IMR-90 (cell line): Measurements from ENCODE around the gene TRAF3IP3. TPM values are rescaled to one million over a fixed set of nuclear protein-coding genes. Genes with fewer than 3 reads are reported as not detected.

Experiments used
- ATAC-seq: fragments of 200-7000 bp; cut with Tn5 transposase; 2 replicates; pipeline ENCODE4 v1.9.1; 2020; ENCODE audit warnings: low read depth, mild to moderate bottlenecking, moderate library complexity
- BruUV-seq: library from RNA; stranded (reverse); fragments of 400-500 nt; replicated peaks from 2 replicates; lab custom pipeline; 2021; lab: Mats Ljungman, UMichigan
- CTCF ChIA-PET: fragments of 300-600 bp; formaldehyde crosslinking; extraction: SDS; loops from one replicate; lab custom pipeline; 2021; ENCODE audit warnings: antibody characterized with exemption; lab: Yijun Ruan, JAX
- POLR2A ChIA-PET: fragments of 300-600 bp; sonication (Branson Sonifier 250); formaldehyde crosslinking; loops from one replicate; lab custom pipeline; 2022; ENCODE audit warnings: antibody characterized with exemption; ENCODE audit not compliant: unreplicated experiment; lab: Charles Lee
- DNase-seq: peaks from one replicate; pipeline ENCODE4 v3.0.0; 2013
- H2AFZ ChIP-seq: replicated peaks from 2 replicates; pipeline ENCODE3; 2013; ENCODE audit warnings: low read length, mild to moderate bottlenecking; ENCODE audit not compliant: poor library complexity
- H2AK5ac ChIP-seq: 2 replicates; pipeline ENCODE4 v1.6.1; 2013; ENCODE audit warnings: low read depth, low read length, inconsistent platforms
- H2AK9ac ChIP-seq: replicated peaks from 2 replicates; pipeline ENCODE3; 2013; ENCODE audit warnings: mild to moderate bottlenecking, low read depth, low read length, moderate library complexity; ENCODE audit not compliant: poor library complexity
- H2BK120ac ChIP-seq: 2 replicates; pipeline ENCODE4 v1.6.1; 2013; ENCODE audit warnings: low read depth, low read length, inconsistent platforms
- H2BK15ac ChIP-seq: 3 replicates; pipeline ENCODE4 v1.6.1; 2013; ENCODE audit warnings: low read depth, low read length, inconsistent platforms
- H2BK20ac ChIP-seq: 2 replicates; pipeline ENCODE4 v1.6.1; 2013; ENCODE audit warnings: low read depth, mild to moderate bottlenecking, inconsistent platforms, low read length, moderate library complexity
- H2BK5ac ChIP-seq: 2 replicates; pipeline ENCODE4 v1.6.1; 2013; ENCODE audit warnings: mild to moderate bottlenecking, low read depth, low read length, inconsistent platforms; ENCODE audit not compliant: poor library complexity, severe bottlenecking
- H3K14ac ChIP-seq: replicated peaks from 2 replicates; pipeline ENCODE4 v1.6.1; 2013; ENCODE audit warnings: low read depth, low read length, inconsistent platforms
- H3K18ac ChIP-seq: 2 replicates; pipeline ENCODE4 v1.6.1; 2013; ENCODE audit warnings: low read depth, low read length, control low read depth
- H3K23ac ChIP-seq: 2 replicates; pipeline ENCODE4 v1.6.1; 2013; ENCODE audit warnings: low read depth, low read length, inconsistent platforms
- H3K27ac ChIP-seq: 2 replicates; pipeline ENCODE4 v1.5.1; 2013; ENCODE audit warnings: mild to moderate bottlenecking, control low read depth, low read length; ENCODE audit not compliant: insufficient read depth
- H3K27me3 ChIP-seq: 2 replicates; pipeline ENCODE4 v1.6.1; 2013; ENCODE audit warnings: low read length; ENCODE audit not compliant: control insufficient read depth, insufficient read depth
- H3K36me3 ChIP-seq: 2 replicates; pipeline ENCODE4 v1.6.1; 2013; ENCODE audit warnings: low read length, mixed read lengths; ENCODE audit not compliant: control insufficient read depth, insufficient read depth
- H3K4ac ChIP-seq: 2 replicates; pipeline ENCODE4 v1.6.1; 2013; ENCODE audit warnings: low read depth, low read length, inconsistent platforms
- H3K4me1 ChIP-seq: 2 replicates; pipeline ENCODE4 v1.6.1; 2013; ENCODE audit warnings: low read length, mixed read lengths; ENCODE audit not compliant: control insufficient read depth, insufficient read depth
- H3K4me2 ChIP-seq: 2 replicates; pipeline ENCODE4 v1.6.1; 2013; ENCODE audit warnings: low read depth, mild to moderate bottlenecking, control low read depth, low read length, moderate library complexity
- H3K4me3 ChIP-seq: 2 replicates; pipeline ENCODE4 v1.5.1; 2013; ENCODE audit warnings: low read depth, mild to moderate bottlenecking, control low read depth, low read length, moderate library complexity; ENCODE audit not compliant: insufficient read depth
- H3K56ac ChIP-seq: 2 replicates; pipeline ENCODE4 v1.6.1; 2013; ENCODE audit warnings: low read length, inconsistent platforms; ENCODE audit not compliant: insufficient read depth; ENCODE audit errors: extremely low read depth
- H3K79me1 ChIP-seq, 2 experiments: 2 replicates each; pipeline ENCODE4 v1.6.1; 2013; ENCODE audit warnings: low read length in 2 of 2, inconsistent platforms in 1 of 2, low read depth in 1 of 2
- H3K9ac ChIP-seq: 2 replicates; pipeline ENCODE4 v1.6.1; 2013; ENCODE audit warnings: low read depth, low read length, control low read depth
- H3K9me1 ChIP-seq: 2 replicates; pipeline ENCODE4 v1.6.1; 2013; ENCODE audit warnings: low read length, inconsistent platforms; ENCODE audit not compliant: insufficient read depth
- H3K9me3 ChIP-seq: 2 replicates; pipeline ENCODE4 v1.6.1; 2013; ENCODE audit warnings: low read length; ENCODE audit not compliant: control insufficient read depth, insufficient read depth
- H4K20me1 ChIP-seq: 2 replicates; pipeline ENCODE4 v1.6.1; 2013; ENCODE audit warnings: low read length, inconsistent platforms; ENCODE audit not compliant: insufficient read depth
- H4K5ac ChIP-seq: 2 replicates; pipeline ENCODE4 v1.6.1; 2013; ENCODE audit warnings: mild to moderate bottlenecking, low read depth, low read length, control low read depth
- H4K8ac ChIP-seq, 2 experiments: 2 replicates each; pipeline ENCODE4 v1.6.1; 2013; ENCODE audit warnings: low read depth in 2 of 2, low read length in 2 of 2, control low read depth in 1 of 2, inconsistent platforms in 1 of 2
- H4K91ac ChIP-seq: 2 replicates; pipeline ENCODE4 v1.6.1; 2013; ENCODE audit warnings: low read depth, low read length, inconsistent platforms; ENCODE audit not compliant: insufficient read depth
- CEBPB ChIP-seq: IDR thresholded peaks from 2 replicates; pipeline ENCODE4 v1.6.1; 2012; ENCODE audit warnings: low read depth, low read length, improper control_type of control experiment
- MXI1 ChIP-seq: IDR thresholded peaks from 2 replicates; pipeline ENCODE4 v1.6.1; 2012; ENCODE audit warnings: low read depth, mild to moderate bottlenecking, low read length, moderate library complexity, borderline replicate concordance
- NFE2L2 ChIP-seq: fragments of 150-350 bp; IDR thresholded peaks from 2 replicates; pipeline ENCODE4 v1.6.1; 2016; ENCODE audit warnings: low read depth, mild to moderate bottlenecking, low read length
- WGBS, 2 experiments: methylation state at CpG; one replicate each; pipeline versions ENCODE4 v1.1.5 to v1.1.7; 2013; ENCODE audit warnings: missing lambda C conversion rate in 2 of 2; ENCODE audit not compliant: insufficient read length in 1 of 2; ENCODE audit errors: extremely low coverage in 2 of 2; 5-methylcytosine and 5-hydroxymethylcytosine counted together
- dilution Hi-C: fragments of 300-500 bp; cut with HindIII; formaldehyde crosslinking; loops from one replicate; pipeline ENCODE4 v1.14.3; 2018; ENCODE audit warnings: low sequenced_read_pairs; ENCODE audit not compliant: unreplicated experiment
- in situ Hi-C: fragments of 300-500 bp; cut with MboI; formaldehyde crosslinking; loops from 3 replicates; pipeline ENCODE4 v1.14.3; 2019; ENCODE audit warnings: low sequenced_read_pairs, inconsistent platforms, mixed read lengths
- intact Hi-C: fragments of 100-400 bp; cut with micrococcal nuclease; formaldehyde crosslinking; loops from 2 replicates; pipeline ENCODE4 v1.10.0; 2022
- polyA plus RNA-seq, 3 experiments: library from polyadenylated mRNA; depleted of rRNA; stranded (reverse); fragments of >200 nt; gene quantifications; 2 replicates each; pipeline ENCODE4 v1.2.3, GENCODE V29; 2012; ENCODE audit warnings: low replicate concordance in 1 of 3
- total RNA-seq: library from RNA; depleted of rRNA; stranded (reverse); fragments of >200 nt; gene quantifications from 2 replicates; pipeline ENCODE4 v1.2.3, GENCODE V29; 2012
- TF ChIP-seq, protein P1 (sequence below): fragments of 150-350 bp; IDR thresholded peaks from 2 replicates; pipeline ENCODE4 v1.6.1; 2017; ENCODE audit warnings: mild to moderate bottlenecking, antibody characterized with exemption, low read length, low read depth
- TF ChIP-seq, protein P2 (sequence below): conservative IDR thresholded peaks from 2 replicates; pipeline ENCODE4 v1.5.1; 2012; ENCODE audit warnings: mild to moderate bottlenecking, low read depth, low read length, improper control_type of control experiment

Gene TRAF3IP3
- total and polyA plus RNA-seq, 2 of the 4 experiments (the other 2 are of a cell fraction), result 0.12 to 0.18 TPM

DNA sequence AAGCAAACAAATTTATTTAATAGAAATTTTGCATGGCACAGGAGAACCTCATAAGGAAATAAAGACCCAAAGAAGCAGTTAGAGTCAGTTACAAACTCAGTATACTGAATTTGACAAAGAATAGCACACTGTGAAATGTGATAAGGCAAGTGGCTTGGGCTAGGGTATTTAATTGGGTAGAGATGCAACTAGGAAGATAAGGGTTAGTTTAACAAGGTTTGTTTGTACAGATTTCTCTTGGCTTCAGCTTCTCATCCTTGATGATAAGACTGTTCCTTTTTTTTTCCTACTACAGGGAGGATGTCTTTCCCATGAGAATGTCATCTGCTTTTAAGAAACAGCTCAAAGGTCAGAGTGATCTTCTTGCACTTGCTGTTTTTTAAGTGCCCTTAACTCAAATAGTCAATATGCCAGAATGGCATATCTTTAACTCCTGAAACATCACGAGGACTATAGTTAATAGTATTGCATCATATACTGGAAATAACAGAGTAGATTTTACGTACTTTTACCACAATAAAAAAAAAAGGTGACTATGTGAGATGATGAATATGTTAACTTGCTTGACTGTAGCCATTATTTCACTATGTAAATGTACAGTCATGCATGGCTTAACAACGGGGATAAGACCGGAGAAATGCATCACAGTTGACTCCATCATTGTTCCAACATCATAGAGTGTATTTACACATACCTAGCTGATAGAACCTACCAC, 9.2 kb upstream of the TRAF3IP3 start:
- Histone ChIP-seq H2AK9ac (no peak overlapping the region), H2BK15ac (no peak overlapping the region), H2BK5ac (no peak overlapping the region), H4K8ac (no peak overlapping the region), H3K14ac (no peak overlapping the region), H3K4me2 (no peak overlapping the region), H3K4me3 (no peak overlapping the region), H3K36me3 (no peaks in the 10 kb centered on the region), H3K4me1 (peaks cover 5% of the 10 kb centered on the region; the same call in 1 of the 2 replicates), H3K56ac (no peak overlapping the region), H2AK5ac (no peak overlapping the region), H3K79me1 (no peaks in the 10 kb centered on the region), H2AFZ (no peak overlapping the region), H3K9me3 (no peaks in the 10 kb centered on the region), H3K27me3 (no peaks in the 10 kb centered on the region), H2BK20ac (no peak overlapping the region), H2BK120ac (no peak overlapping the region), H3K27ac (no peak overlapping the region), H4K91ac (no peak overlapping the region), H3K9me1 (0 out of 2 replicates have a peak, but pooled peaks cover 11% of the 10 kb centered on the region), H3K18ac (no peak overlapping the region), H3K9ac (no peak overlapping the region), H3K4ac (no peak overlapping the region), H4K5ac (no peak overlapping the region), H3K23ac (no peak overlapping the region), H4K20me1 (no peaks in the 10 kb centered on the region)
- CTCF ChIA-PET, result no interaction called here
- dilution Hi-C loops, result no loop called here
- in situ Hi-C loops, result no loop called here
- POLR2A ChIA-PET, result no interaction called here
- DNase-seq (no peak), ATAC-seq (no peak)
- TF ChIP-seq, protein P1, sequence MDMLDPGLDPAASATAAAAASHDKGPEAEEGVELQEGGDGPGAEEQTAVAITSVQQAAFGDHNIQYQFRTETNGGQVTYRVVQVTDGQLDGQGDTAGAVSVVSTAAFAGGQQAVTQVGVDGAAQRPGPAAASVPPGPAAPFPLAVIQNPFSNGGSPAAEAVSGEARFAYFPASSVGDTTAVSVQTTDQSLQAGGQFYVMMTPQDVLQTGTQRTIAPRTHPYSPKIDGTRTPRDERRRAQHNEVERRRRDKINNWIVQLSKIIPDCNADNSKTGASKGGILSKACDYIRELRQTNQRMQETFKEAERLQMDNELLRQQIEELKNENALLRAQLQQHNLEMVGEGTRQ, result no peak
- TF ChIP-seq NFE2L2 (no peak), CEBPB (peak; percentile 82), MXI1 (no peak)
- TF ChIP-seq, protein P2, sequence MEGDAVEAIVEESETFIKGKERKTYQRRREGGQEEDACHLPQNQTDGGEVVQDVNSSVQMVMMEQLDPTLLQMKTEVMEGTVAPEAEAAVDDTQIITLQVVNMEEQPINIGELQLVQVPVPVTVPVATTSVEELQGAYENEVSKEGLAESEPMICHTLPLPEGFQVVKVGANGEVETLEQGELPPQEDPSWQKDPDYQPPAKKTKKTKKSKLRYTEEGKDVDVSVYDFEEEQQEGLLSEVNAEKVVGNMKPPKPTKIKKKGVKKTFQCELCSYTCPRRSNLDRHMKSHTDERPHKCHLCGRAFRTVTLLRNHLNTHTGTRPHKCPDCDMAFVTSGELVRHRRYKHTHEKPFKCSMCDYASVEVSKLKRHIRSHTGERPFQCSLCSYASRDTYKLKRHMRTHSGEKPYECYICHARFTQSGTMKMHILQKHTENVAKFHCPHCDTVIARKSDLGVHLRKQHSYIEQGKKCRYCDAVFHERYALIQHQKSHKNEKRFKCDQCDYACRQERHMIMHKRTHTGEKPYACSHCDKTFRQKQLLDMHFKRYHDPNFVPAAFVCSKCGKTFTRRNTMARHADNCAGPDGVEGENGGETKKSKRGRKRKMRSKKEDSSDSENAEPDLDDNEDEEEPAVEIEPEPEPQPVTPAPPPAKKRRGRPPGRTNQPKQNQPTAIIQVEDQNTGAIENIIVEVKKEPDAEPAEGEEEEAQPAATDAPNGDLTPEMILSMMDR, result no peak
- intact Hi-C loops, result loop anchor here (1.0 to 5.0 kb wide), 4 partner anchors 53 to 170 kb away; no protein-coding TSS in a partner anchor
- BruUV-seq, result no TSS peak
- no CpG with 5 or more reads among the region's 4 CpGs for WGBS, 2 experiments
